Mucosa of rectum (tissue), 2 donors: ENCODE results near the gene RIMS4.
"Not testable (repeated sequence)": the region's sequence is repeated elsewhere in the genome, so short reads cannot be mapped to it uniquely, and the experiment has no call there.

ENCODE experiments used
- H3K27ac ChIP-seq, 2 donors: one replicate each; pipeline ENCODE4 v1.7.0; 2013; ENCODE audit warnings: inconsistent platforms in 2 of 2, low read depth in 2 of 2, low read length in 2 of 2
- H3K27me3 ChIP-seq, 2 donors: one replicate each; pipeline ENCODE4 v1.7.0; 2013; ENCODE audit warnings: low read length in 2 of 2; ENCODE audit not compliant: control insufficient read depth in 2 of 2, insufficient read depth in 2 of 2
- H3K36me3 ChIP-seq, 2 donors: one replicate each; pipeline ENCODE4 v1.7.0; 2013; ENCODE audit warnings: low read length in 2 of 2; ENCODE audit not compliant: control insufficient read depth in 2 of 2, insufficient read depth in 2 of 2
- H3K4me1 ChIP-seq, 2 donors: one replicate each; pipeline ENCODE4 v1.7.0; 2013; ENCODE audit warnings: low read length in 2 of 2, mild to moderate bottlenecking in 1 of 2; ENCODE audit not compliant: control insufficient read depth in 2 of 2, insufficient read depth in 2 of 2
- H3K4me3 ChIP-seq, 2 donors: one replicate each; pipeline ENCODE4 v1.7.0; 2013; ENCODE audit warnings: low read length in 2 of 2
- H3K9ac ChIP-seq, 2 donors: one replicate each; pipeline ENCODE4 v1.7.0; 2013; ENCODE audit warnings: low read length in 2 of 2, low read depth in 1 of 2, mild to moderate bottlenecking in 1 of 2
- H3K9me3 ChIP-seq, 2 donors: one replicate each; pipeline ENCODE4 v1.7.0; 2013; ENCODE audit warnings: low read length in 2 of 2; ENCODE audit not compliant: control insufficient read depth in 2 of 2
- donor health status: healthy.
- donor health status: Normal muscosa, but diverticular disease.

RIMS4 gene

DNA sequence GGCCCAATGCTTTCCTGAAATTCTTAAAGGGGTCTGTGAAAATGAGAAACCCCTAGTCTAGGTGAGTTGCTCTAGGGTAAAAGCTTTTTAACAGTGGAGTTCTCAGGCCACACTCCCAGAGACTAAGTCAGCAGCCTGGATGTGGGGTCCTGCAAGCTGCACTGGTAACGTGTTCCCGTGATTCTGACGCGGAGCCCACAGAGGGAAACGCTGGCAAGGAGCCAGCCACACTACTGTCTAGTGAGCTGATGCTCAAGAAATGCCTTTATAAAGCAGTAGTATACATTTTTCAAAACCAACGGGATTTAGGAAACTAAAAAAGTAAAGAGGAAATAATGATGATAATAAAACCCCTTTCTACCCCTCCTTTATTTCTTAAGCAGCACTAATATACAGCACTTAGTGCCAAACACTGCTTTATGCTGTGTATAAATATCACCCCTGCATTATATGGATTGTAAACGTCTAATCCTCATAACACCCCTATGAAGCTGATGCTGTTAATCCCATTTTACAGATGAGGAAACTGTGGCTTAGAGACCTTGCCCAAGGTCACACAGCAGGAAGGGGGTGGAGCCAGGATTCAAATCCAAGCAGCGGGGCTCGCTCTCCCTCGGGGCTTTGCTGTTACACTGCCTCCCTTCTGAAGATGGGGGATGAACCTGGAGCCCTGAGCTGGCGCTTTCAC lies 39.7 kb downstream of the RIMS4 start:
- Histone ChIP-seq H3K9me3 (no peaks in the 10 kb centered on the region), H3K4me3 (no peak overlapping the region), H3K9ac (no peak overlapping the region), H3K4me1 (no peaks in the 10 kb centered on the region), H3K27ac (no peak overlapping the region), H3K36me3 (no peaks in the 10 kb centered on the region), H3K27me3 (peaks cover 0 to 2% of the 10 kb centered on the region in 2 donors)

- H3K4me1 ChIP-seq: no peaks in the 10 kb centered on the region
- H3K9ac ChIP-seq: no peak overlapping the region
- no peaks in the 10 kb centered on the region for H3K36me3 ChIP-seq
- no peaks in the 10 kb centered on the region for H3K9me3 ChIP-seq
- H3K27me3 ChIP-seq: peaks cover 0 to 2% of the 10 kb centered on the region in 2 donors
- H3K4me3 ChIP-seq: no peak overlapping the region
- no peak overlapping the region for H3K27ac ChIP-seq
Observed at GRCh38 chr20:44769481-44769863, 40.9 kb downstream of the RIMS4 start.

DNA sequence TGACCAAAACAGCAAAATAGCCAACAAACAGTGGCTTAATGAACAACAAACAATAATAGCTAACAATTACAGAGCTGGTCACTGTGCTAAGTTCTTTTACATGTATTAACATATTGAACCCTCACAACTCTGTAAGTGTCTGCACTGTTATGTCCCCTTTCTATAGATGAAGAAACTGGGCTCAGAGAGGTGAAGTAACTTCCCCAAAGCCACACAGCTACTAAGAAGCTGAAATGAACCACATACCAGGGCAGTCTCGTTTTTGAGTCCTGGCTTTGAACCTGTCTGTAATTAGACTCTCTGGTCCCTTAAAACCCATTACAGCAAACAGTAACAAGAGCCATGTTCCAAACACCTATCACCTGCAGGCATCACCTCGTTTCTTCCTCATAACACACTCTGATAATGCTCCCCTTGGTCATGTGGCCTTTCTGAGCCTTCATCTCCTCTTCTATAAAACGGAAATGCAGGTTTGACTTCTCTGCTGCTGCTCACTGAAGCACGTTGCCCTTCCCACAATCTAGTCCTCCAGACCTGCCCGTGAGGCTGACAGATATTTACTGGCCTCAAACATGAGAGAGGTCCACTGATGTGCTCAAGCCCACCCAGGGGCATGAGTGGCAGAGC lies 41.4 kb downstream of the RIMS4 start:
- H3K9ac ChIP-seq: no peak overlapping the region
- no peaks in the 10 kb centered on the region for H3K36me3 ChIP-seq
- H3K4me3 ChIP-seq: no peak overlapping the region
- no peaks in the 10 kb centered on the region for H3K9me3 ChIP-seq
- H3K4me1 ChIP-seq: no peaks in the 10 kb centered on the region
- H3K27ac ChIP-seq: no peak overlapping the region
- H3K27me3 ChIP-seq: peaks cover 0 to 2% of the 10 kb centered on the region in 2 donors

GRCh38 chr20:44768256-44768655 lies 42.1 kb downstream of the RIMS4 start:
- Histone ChIP-seq H3K9ac (no peak overlapping the region), H3K4me3 (no peak overlapping the region), H3K27ac (no peak overlapping the region), H3K36me3 (no peaks in the 10 kb centered on the region), H3K9me3 (no peaks in the 10 kb centered on the region), H3K27me3 (peaks cover 0 to 2% of the 10 kb centered on the region in 2 donors), H3K4me1 (no peaks in the 10 kb centered on the region)

DNA sequence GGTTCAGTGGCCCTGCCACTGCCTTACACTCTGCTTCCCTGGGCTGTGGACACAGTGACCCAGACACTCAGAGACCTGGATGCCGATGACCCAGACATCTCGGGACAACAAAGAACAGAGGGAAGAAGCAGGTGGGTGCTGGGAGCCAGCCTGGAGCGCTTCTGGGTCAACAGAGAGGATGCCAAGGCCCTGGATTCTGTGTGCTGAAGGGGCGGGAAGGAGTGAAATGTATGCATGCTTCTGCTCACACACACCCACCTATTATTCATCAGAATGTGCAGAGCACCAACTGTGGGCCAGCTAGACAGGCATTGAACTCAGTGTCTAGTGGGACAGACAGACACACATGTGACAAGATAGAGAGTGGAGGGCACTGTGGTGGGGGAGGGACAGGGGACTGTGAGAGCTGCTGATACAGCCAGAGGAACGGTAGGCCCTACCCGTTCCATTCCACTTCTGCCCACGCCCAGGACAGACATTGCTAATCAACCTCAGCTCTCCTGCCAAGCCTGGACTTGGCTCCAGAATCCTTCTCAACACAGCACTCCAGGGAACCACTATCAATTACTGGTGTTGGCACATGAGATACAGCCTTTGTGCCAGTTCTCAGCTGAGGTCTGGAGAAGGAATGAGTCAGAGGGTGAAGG lies 44.5 kb downstream of the RIMS4 start:
- no peak overlapping the region for H3K9ac ChIP-seq
- H3K4me1 ChIP-seq: no peaks in the 10 kb centered on the region
- no peak overlapping the region for H3K27ac ChIP-seq
- H3K36me3 ChIP-seq: no peaks in the 10 kb centered on the region
- no peak overlapping the region for H3K4me3 ChIP-seq
- no peaks in the 10 kb centered on the region for H3K27me3 ChIP-seq
- no peaks in the 10 kb centered on the region for H3K9me3 ChIP-seq

DNA sequence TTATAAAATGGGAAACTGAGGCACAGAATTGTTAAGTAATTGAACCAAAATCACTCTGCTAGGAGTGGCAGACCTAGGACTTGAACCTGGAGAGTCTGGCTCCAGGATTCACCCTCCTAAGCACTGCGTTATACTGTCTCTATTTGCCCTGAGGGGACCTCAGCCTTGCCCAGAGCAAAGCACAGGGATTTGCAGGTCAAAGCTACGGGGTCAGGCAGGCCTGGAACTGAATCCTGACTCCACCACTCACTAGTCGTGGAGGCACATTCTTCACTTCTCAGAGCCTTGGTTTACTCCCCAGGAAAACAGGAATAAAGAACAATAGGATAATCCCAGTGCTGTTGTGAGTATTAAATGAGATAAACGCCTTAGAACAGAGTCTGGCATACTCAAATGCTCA lies 45.3 kb downstream of the RIMS4 start:
- no peak overlapping the region for H3K27ac ChIP-seq
- H3K4me1 ChIP-seq: no peaks in the 10 kb centered on the region
- H3K4me3 ChIP-seq: no peak overlapping the region
- no peaks in the 10 kb centered on the region for H3K9me3 ChIP-seq
- no peak overlapping the region for H3K9ac ChIP-seq
- H3K27me3 ChIP-seq: no peaks in the 10 kb centered on the region
- no peaks in the 10 kb centered on the region for H3K36me3 ChIP-seq

DNA sequence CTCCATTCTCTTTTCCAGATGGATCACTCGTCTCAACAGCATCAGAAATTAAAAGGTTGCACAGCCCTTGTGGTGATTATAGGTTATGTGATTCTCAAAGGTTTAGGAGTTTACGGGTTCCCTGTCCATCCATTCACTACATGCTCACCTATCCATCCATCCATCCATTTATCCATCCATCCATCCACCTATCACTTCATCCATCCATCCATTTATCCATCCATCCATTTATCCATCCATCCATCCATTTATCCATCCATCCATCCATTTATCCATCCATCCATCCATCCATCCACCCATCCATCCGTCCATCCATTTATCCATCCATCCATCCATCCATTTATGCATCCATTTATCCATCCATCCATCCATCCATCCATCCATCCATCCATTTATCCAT lies 46.5 kb downstream of the RIMS4 start:
- not testable (repeated sequence) for H3K4me1 ChIP-seq, H3K9me3 ChIP-seq, H3K9ac ChIP-seq, H3K36me3 ChIP-seq, H3K27ac ChIP-seq, H3K4me3 ChIP-seq, H3K27me3 ChIP-seq

GRCh38 chr20:44762466-44763140 lies 47.7 kb downstream of the RIMS4 start:
- no peak overlapping the region for H3K27ac ChIP-seq

DNA sequence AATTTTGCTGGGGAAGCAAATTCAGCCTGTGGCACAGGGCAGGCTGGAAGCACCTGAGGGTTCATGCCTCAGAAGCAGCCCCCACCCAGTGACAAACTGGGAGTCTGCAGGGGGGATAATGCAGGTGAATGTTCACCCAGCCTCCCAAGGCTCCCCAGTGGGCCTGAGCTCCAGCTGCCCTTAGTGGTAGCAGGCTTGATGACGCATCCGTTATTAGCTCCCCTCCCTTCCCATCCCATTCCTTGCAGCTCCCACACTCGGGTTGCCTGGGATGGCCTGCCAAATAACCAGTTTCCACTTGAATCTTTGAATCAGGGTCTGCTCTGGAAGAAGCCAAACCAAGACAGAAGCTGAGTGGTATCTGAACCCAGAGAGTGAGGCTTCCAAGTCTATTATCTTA lies 48.9 kb downstream of the RIMS4 start:
- H3K27me3 ChIP-seq: no peaks in the 10 kb centered on the region
- H3K27ac ChIP-seq: no peak overlapping the region
- no peaks in the 10 kb centered on the region for H3K9me3 ChIP-seq

More at GRCh38 chr20:44762466-44763140, 47.7 kb downstream of the RIMS4 start:
- no peaks in the 10 kb centered on the region for H3K27me3 ChIP-seq
- no peak overlapping the region for H3K9ac ChIP-seq
- H3K36me3 ChIP-seq: no peaks in the 10 kb centered on the region
- no peaks in the 10 kb centered on the region for H3K9me3 ChIP-seq
- no peaks in the 10 kb centered on the region for H3K4me1 ChIP-seq
- H3K4me3 ChIP-seq: no peak overlapping the region

GRCh38 chr20:44759595-44759994 lies 50.8 kb downstream of the RIMS4 start:
- H3K9me3 ChIP-seq: no peaks in the 10 kb centered on the region
- H3K4me3 ChIP-seq: no peak overlapping the region
- H3K4me1 ChIP-seq: no peaks in the 10 kb centered on the region
- H3K27ac ChIP-seq: no peak overlapping the region
- H3K27me3 ChIP-seq: no peaks in the 10 kb centered on the region
- H3K36me3 ChIP-seq: no peaks in the 10 kb centered on the region
- no peak overlapping the region for H3K9ac ChIP-seq

More for the DNA sequence above, 48.9 kb downstream of the RIMS4 start:
- Histone ChIP-seq H3K36me3 (no peaks in the 10 kb centered on the region), H3K4me3 (no peak overlapping the region), H3K9ac (no peak overlapping the region), H3K4me1 (no peaks in the 10 kb centered on the region)
